ENCODE results near the gene IGSF21. TPM values are rescaled to one million over a fixed set of nuclear protein-coding genes. Genes with fewer than 3 reads are reported as not detected.

IGSF21 gene
- total and polyA plus RNA-seq, 2 donors from 2014 or later, result 1.4 to 6.6 TPM

DNA sequence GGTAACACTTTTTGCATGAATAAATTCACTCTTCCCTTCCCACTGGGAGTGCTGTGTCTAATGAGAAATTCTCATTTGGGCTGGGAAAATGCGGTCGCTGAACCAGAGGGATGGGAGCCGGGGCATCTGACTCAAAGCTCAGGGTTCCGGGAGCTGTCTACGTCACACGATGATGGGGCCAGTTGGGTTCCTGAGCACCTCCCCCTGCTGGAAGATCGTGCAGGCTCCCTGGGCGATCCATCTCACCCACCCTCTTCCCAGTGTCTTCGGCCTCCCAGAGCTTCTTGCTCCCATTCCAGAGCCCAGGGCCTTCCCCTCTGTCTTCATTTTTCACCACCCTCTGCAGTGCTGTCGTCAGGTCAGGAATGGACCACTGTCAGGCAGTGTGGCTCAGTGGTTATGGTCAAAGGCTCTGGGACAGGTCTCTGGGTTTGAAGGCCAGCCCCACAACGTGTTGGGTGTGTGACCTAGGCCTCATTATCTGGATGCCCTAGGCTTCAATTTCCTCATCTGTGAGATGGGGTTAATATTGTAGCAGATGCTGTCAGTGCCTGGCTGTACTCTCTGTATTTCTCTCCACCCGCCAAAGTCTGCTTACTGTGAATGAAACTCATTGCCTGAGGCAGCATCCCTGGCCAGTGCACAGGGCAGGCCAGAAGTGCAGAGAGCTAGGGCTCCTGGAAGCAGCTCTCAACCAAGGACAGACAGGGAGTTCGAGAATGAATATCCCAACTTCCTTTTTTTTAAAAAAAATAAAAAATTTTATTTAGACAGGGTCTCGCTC lies 31.8 kb downstream of the IGSF21 start:
- DNase-seq, result no peak
- Histone ChIP-seq H3K9me3 (ENCODE audit: control insufficient read depth in 2 of 3, insufficient read depth in 1 of 3, low read length in 3 of 3) (no peaks in the 10 kb centered on the region), H3K36me3 (ENCODE audit: control insufficient read depth in 2 of 3, insufficient read depth in 3 of 3, low read length in 3 of 3) (no peaks in the 10 kb centered on the region), H3K27me3 (ENCODE audit: control insufficient read depth, insufficient read depth, low read length) (no peaks in the 10 kb centered on the region), H3K27ac (ENCODE audit: low read depth in 2 of 2, low read length in 2 of 2) (no peak overlapping the region), H3K4me1 (ENCODE audit: control insufficient read depth in 2 of 3, insufficient read depth in 2 of 3, low read depth in 1 of 3, low read length in 3 of 3) (no peaks in the 10 kb centered on the region), H3K9ac (ENCODE audit: low read length in 3 of 3) (no peak overlapping the region), H3K4me3 (ENCODE audit: low read length in 3 of 3) (no peak overlapping the region)
- TF ChIP-seq, protein P1, sequence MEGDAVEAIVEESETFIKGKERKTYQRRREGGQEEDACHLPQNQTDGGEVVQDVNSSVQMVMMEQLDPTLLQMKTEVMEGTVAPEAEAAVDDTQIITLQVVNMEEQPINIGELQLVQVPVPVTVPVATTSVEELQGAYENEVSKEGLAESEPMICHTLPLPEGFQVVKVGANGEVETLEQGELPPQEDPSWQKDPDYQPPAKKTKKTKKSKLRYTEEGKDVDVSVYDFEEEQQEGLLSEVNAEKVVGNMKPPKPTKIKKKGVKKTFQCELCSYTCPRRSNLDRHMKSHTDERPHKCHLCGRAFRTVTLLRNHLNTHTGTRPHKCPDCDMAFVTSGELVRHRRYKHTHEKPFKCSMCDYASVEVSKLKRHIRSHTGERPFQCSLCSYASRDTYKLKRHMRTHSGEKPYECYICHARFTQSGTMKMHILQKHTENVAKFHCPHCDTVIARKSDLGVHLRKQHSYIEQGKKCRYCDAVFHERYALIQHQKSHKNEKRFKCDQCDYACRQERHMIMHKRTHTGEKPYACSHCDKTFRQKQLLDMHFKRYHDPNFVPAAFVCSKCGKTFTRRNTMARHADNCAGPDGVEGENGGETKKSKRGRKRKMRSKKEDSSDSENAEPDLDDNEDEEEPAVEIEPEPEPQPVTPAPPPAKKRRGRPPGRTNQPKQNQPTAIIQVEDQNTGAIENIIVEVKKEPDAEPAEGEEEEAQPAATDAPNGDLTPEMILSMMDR (IDR thresholded peaks at IDR 0.05; ENCODE audit: borderline replicate concordance, extremely low read depth, insufficient read depth), result no peak
- no peak for FAIRE-seq
- intact Hi-C loops (cut with DNase I), result no loop called here

DNA sequence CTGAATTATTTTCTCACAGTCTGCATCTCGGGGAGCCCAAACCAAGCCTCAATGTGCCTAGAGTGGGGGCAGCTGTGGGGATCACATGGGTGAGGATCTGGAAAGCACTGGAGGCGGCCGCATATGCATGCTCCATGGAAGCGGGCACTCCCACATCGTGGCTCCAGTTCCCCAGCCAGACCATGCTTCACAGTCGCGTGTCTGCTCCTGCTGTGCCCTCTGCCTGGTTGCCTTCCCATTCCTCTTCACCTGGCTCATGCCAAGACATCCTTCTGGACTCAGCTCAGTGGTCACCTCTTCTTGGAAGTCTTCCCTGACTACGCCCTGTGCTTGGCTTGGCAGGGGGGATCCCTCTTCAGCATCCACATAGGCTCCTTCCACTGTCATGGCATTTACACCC lies 32.8 kb downstream of the IGSF21 start:
- Histone ChIP-seq H3K27ac (ENCODE audit: low read depth in 2 of 2, low read length in 2 of 2) (no peak overlapping the region), H3K27me3 (ENCODE audit: control insufficient read depth, insufficient read depth, low read length) (no peaks in the 10 kb centered on the region), H3K36me3 (ENCODE audit: control insufficient read depth in 2 of 3, insufficient read depth in 3 of 3, low read length in 3 of 3) (no peaks in the 10 kb centered on the region), H3K4me1 (ENCODE audit: control insufficient read depth in 2 of 3, insufficient read depth in 2 of 3, low read depth in 1 of 3, low read length in 3 of 3) (no peaks in the 10 kb centered on the region), H3K9me3 (ENCODE audit: control insufficient read depth in 2 of 3, insufficient read depth in 1 of 3, low read length in 3 of 3) (no peaks in the 10 kb centered on the region), H3K4me3 (ENCODE audit: low read length in 3 of 3) (no peak overlapping the region), H3K9ac (ENCODE audit: low read length in 3 of 3) (no peak overlapping the region)
- no peak for DNase-seq
- TF ChIP-seq, protein P1 (IDR thresholded peaks at IDR 0.05; ENCODE audit: borderline replicate concordance, extremely low read depth, insufficient read depth), result no peak
- no peak for FAIRE-seq
- intact Hi-C loops (cut with DNase I), result no loop called here

DNA sequence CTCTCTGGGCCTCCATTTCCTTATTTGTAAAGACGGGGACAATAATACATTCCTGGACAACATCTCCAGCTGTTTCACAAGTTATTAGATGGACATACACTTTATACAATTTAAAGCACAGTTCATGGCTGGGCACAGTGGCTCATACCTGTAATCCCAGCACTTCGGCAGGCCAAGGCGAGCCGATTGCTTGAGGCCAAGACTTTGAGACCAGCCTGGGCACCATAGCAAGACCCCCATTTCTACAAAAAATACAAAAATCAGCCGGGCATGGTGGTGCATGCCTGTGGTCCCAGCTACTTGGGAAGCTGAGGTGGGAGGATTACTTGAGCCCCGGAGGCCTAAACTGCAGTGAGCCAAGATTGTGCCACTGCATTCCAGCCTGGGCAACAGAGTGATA lies 34.1 kb downstream of the IGSF21 start:
- H3K27ac ChIP-seq (ENCODE audit: low read depth in 2 of 2, low read length in 2 of 2), result no peak overlapping the region
- no peaks in the 10 kb centered on the region for H3K27me3 ChIP-seq (ENCODE audit: control insufficient read depth, insufficient read depth, low read length)
- no peaks in the 10 kb centered on the region for H3K9me3 ChIP-seq (ENCODE audit: control insufficient read depth in 2 of 3, insufficient read depth in 1 of 3, low read length in 3 of 3)
- H3K9ac ChIP-seq (ENCODE audit: low read length in 3 of 3), result no peak overlapping the region
- TF ChIP-seq, protein P1 (IDR thresholded peaks at IDR 0.05; ENCODE audit: borderline replicate concordance, extremely low read depth, insufficient read depth), result no peak
- FAIRE-seq (no peak), DNase-seq (no peak)
- H3K36me3 ChIP-seq (ENCODE audit: control insufficient read depth in 2 of 3, insufficient read depth in 3 of 3, low read length in 3 of 3), result no peaks in the 10 kb centered on the region
- intact Hi-C loops (cut with DNase I), result no loop called here
- no peak overlapping the region for H3K4me3 ChIP-seq (ENCODE audit: low read length in 3 of 3)
- H3K4me1 ChIP-seq (ENCODE audit: control insufficient read depth in 2 of 3, insufficient read depth in 2 of 3, low read depth in 1 of 3, low read length in 3 of 3), result no peaks in the 10 kb centered on the region
